Right cardiac atrium (tissue), 5 donors: ENCODE measurements around the gene MRPL9. TPM values are rescaled to one million over a fixed set of nuclear protein-coding genes. Genes with fewer than 3 reads are reported as not detected.
A peak's percentile ranks its signal among the peaks of the same experiment; 100 is the strongest.

ENCODE experiments used
- ATAC-seq, 2 donors: fragments of 200-7000 bp; cut with Tn5 transposase; one replicate each; pipeline versions ENCODE4 v1.8.0 to v1.9.1; 2020; ENCODE audit warnings: moderate library complexity in 2 of 2, mild to moderate bottlenecking in 1 of 2
- DNase-seq, 3 donors: peaks; one replicate each; pipeline ENCODE4 v3.0.0-alpha.2; 2020
- H3K27ac ChIP-seq: one replicate; pipeline ENCODE4 v1.5.1; 2013; ENCODE audit warnings: mild to moderate bottlenecking, low read length, control low read depth, moderate library complexity
- H3K27me3 ChIP-seq: one replicate; pipeline ENCODE4 v1.6.1; 2013; ENCODE audit not compliant: control insufficient read depth, insufficient read depth
- H3K4me1 ChIP-seq: one replicate; pipeline ENCODE4 v1.6.1; 2013; ENCODE audit warnings: low read length; ENCODE audit not compliant: control insufficient read depth, insufficient read depth
- H3K4me3 ChIP-seq: one replicate; pipeline ENCODE4 v1.5.1; 2013; ENCODE audit warnings: low read length, control low read depth
- H3K9me3 ChIP-seq: one replicate; pipeline ENCODE4 v1.6.1; 2013; ENCODE audit warnings: low read length; ENCODE audit not compliant: control insufficient read depth
- WGBS: extraction: QIAGEN DNeasy Blood & Tissue Kit; methylation state at CpG from one replicate; pipeline ENCODE4 v1.1.7; 2013; 5-methylcytosine and 5-hydroxymethylcytosine counted together
- intact Hi-C, 4 donors: fragments of 100-400 bp; cut with DNase I; formaldehyde crosslinking; loops; one replicate each; pipeline versions ENCODE4 v1.11.0 to v1.14.0; 2022 to 2023
- polyA plus RNA-seq: library from polyadenylated mRNA; stranded (reverse); fragments of 200-250 nt; gene quantifications from one replicate; pipeline ENCODE4 v1.2.3, GENCODE V29; 2013
- total RNA-seq, 4 donors: library from RNA; stranded (reverse); fragmentation: NEBNext Ultra II Directional; extraction: Animal tissue kit (Norgen Biotek cat#: 25700); gene quantifications; one replicate each; pipeline ENCODE4 v1.2.1, GENCODE V29; 2021
- donor health status: healthy with polysubstance abuse.
- donor health status: DM: no; HTN: yes; CAD: no.
- donor health status: DM: no; HTN: no; CAD: no.
- donor health status: DM: no; HTN: yes; CAD: no; lungs with severe emphysema.
- donor health status: DM: yes; HTN: yes; CAD: no.

Gene MRPL9
- total and polyA plus RNA-seq, 5 donors = 36.7 to 51.8 (median 40.0) TPM

- H3K4me3 ChIP-seq = no peak overlapping the region
- intact Hi-C loops = loop anchor here in 3 of 4 donors (5.0 to 10.0 kb wide), 4 partner anchors 135 to 285 kb away; no protein-coding TSS in a partner anchor
- H3K27me3 ChIP-seq = no peaks in the 10 kb centered on the region
- H3K27ac ChIP-seq = no peak overlapping the region
- ATAC-seq (no peak), DNase-seq (no peak)
- 81% methylated on average over 4 of the region's 4 CpGs for WGBS
- H3K4me1 ChIP-seq = no peaks in the 10 kb centered on the region
- no peaks in the 10 kb centered on the region for H3K9me3 ChIP-seq
Observed at GRCh38 chr1:151729966-151730291, 33.4 kb downstream of the MRPL9 start.

- Histone ChIP-seq H3K9me3 (no peaks in the 10 kb centered on the region), H3K27ac (no peak overlapping the region)
- intact Hi-C loops = no loop called here
Observed at GRCh38 chr1:151729157-151729965, 33.9 kb downstream of the MRPL9 start.

DNA sequence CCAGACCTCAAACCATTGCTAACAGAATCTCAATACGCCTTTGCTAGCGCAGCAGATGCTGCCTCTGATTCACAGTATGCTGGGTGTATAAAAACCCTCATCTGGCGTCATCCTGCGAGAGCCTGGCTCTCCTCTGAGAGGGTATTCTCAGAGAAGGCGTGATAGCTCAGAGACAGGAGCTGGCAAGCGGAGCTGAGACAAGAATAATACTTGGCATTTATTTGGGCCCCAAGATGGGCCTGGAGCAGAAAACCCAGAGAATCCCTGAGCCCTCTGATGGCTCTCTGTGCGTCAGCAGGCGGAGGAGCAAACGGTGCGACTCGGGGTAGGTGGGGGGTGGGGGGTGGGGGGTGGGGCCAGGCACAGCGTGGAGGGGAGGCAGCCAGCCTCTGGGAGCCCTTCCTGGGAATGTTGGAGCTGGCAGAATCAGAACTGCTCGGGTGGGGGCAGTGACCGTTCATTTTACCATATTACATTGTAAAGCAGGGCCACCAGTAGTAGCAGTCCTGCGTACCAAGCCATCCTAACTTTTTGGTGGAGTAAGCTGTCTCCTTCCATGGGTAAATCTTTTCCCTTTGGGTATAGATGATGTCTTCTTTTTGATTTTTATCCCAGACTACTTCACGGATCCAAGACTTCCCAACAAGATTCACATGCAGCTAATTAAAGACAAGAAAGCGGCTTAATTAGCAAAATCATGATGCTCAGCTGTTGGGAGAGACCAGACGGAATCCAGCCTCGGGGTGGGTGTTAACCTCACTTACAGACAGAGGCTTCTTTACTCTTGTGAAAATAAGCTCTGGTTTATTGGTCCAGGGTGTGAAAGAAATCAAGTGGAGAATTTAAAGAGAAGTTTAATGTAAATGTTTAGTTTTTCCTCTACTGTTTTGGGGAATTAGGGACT lies 34.9 kb downstream of the MRPL9 start:
- H3K9me3 ChIP-seq = no peaks in the 10 kb centered on the region
- peak overlapping the region; percentile 12 for H3K4me3 ChIP-seq
- H3K27ac ChIP-seq = peak overlapping the region; percentile 60
- DNase-seq = peak in 2 of 3 donors; percentile 47 to 62
- no peaks in the 10 kb centered on the region for H3K27me3 ChIP-seq
- intact Hi-C loops = no loop called here
- no peaks in the 10 kb centered on the region for H3K4me1 ChIP-seq
- 20% methylated on average over 19 of the region's 19 CpGs for WGBS
- peak; percentile 87 to 90 for ATAC-seq

More at GRCh38 chr1:151729157-151729965, 33.9 kb downstream of the MRPL9 start:
- no peak overlapping the region for H3K4me3 ChIP-seq
- no peaks in the 10 kb centered on the region for H3K27me3 ChIP-seq
- ATAC-seq (no peak), DNase-seq (no peak)
- WGBS = 66% methylated on average over 10 of the region's 10 CpGs
- no peaks in the 10 kb centered on the region for H3K4me1 ChIP-seq

DNA sequence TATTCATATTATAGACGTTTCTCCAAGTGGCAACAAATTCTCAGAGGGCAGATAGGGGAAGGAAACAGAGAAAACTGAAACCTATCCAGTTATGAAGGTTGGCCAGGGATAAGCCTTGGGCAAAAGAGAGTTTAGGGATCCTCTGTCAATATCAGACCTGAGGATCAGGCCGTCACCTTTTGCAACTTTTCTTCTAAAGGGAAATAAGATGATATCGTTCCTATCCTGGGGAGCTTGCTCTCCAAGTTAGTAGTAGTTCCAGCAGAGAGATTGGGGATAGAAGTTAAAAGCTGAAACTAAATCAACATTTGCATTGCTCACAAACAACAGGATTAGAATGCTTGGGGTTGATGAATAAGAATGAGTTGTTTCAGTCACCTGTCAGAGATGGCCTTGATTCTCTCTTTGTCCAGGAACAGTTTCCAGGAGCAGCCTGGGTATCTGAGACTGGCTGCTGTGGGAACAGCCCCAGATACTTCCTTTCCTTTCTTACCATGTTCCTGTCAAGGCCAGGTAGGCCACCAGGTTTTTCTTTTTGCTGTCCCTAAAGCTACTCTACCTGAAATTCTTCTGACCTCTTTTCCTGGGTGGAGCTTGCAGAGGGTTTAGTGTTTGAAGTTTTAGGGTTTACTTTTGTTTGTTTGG lies 39.4 kb downstream of the MRPL9 start:
- intact Hi-C loops = no loop called here
- Histone ChIP-seq H3K4me1 (no peaks in the 10 kb centered on the region), H3K4me3 (no peak overlapping the region), H3K9me3 (no peaks in the 10 kb centered on the region), H3K27me3 (no peaks in the 10 kb centered on the region), H3K27ac (no peak overlapping the region)
- DNase-seq (no peak), ATAC-seq (no peak)
- 49% methylated on average over 3 of the region's 3 CpGs for WGBS

DNA sequence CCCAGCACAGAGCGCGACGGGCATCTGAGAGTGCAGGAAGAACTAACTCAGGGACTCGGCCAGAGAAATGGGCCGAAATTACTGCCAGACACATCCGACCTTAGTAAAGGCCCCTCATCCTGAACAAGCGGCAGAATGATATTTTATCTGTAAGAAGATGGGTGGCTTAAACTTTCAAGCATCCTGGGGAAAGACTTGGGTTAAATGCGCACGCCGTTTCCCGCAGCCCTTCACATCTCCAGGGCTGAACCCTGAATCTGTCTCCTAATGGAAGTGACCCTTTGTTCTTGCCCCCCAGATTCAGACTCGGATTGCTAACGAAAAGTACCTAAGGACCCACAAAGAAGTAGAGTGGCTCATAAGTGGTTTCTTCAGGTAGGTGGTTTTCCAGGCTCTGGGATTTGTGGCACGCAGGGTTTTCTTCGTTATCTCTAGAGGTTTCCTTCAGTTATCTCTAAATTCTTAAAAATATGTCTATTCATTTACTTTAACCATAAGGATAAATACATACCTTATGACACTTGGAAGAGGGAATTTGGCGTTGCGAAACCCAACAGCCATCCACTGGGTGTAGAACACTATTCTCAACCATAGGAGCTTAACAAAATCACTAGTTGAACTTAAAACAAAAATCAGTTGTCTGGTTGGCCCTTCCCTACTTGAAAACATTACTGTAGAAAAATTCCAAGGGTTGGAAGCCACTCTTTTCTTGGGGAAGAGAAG lies 41.3 kb downstream of the MRPL9 start:
- H3K9me3 ChIP-seq = no peaks in the 10 kb centered on the region
- intact Hi-C loops = no loop called here
- H3K27me3 ChIP-seq = no peaks in the 10 kb centered on the region

DNA sequence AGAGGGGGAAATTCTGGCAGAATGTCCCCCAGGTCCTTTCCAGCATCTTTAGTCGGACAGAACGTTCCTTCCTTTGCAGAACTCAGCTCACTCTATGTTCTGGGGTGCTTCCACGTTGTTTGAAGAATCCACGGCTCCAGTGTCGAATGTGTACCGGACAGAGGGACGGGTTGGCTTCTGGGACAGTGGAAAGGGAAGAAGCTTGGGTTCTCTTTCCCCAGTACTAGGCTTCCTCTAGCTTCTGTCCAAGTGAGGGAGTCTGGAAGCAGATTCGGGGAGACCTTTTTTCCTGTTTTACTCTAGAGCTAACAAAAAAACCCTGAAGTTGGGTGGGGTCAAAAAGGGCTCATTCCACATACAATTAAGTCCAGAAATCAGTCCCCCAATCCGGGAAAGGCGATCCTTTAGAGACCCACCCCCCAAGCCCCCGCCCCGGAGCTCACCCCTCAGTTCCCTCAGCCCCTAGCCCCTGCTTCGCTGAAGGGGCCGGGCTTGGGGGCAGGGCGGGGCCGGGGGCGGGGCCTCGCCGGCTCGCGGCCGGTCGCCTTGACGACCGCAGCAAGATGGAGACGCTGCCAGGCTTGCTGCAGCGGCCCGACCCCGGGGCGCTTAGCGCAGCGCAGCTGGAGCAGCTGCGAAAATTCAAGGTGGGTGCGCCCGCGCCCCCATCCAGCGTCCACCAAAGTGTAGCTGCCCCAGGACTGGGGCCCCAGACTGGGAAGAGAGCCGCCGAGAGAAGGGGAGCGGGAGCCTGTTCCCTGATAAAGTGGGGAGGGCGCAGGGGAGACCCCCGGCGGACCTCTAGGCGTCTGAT lies 42.1 kb downstream of the MRPL9 start, which contains the start of gene RIIAD1:
Gene RIIAD1, plus strand, starts transcription at position 549 of the 814 bp plus-strand sequence. Its CDS starts 15 bp downstream, at position 564.
- DNase-seq = peak; percentile 55 to 78 (median 76)
- no peaks in the 10 kb centered on the region for H3K4me1 ChIP-seq
- peak within 1 kb of the TSS; percentile 79 for H3K27ac ChIP-seq
- intact Hi-C loops = no loop called here
- ATAC-seq = peak; percentile 87 to 92
- 2% methylated on average over 44 of the region's 44 CpGs for WGBS
- no peaks in the 10 kb centered on the region for H3K9me3 ChIP-seq
- no peaks in the 10 kb centered on the region for H3K27me3 ChIP-seq
- peak within 1 kb of the TSS; percentile 79 for H3K4me3 ChIP-seq

More for the DNA sequence above, 41.3 kb downstream of the MRPL9 start:
- Histone ChIP-seq H3K4me1 (no peaks in the 10 kb centered on the region), H3K4me3 (peak overlapping the region; percentile 79), H3K27ac (no peak overlapping the region)
- 27% methylated on average over 17 of the region's 17 CpGs for WGBS
- no peak for DNase-seq
- ATAC-seq = no peak

DNA sequence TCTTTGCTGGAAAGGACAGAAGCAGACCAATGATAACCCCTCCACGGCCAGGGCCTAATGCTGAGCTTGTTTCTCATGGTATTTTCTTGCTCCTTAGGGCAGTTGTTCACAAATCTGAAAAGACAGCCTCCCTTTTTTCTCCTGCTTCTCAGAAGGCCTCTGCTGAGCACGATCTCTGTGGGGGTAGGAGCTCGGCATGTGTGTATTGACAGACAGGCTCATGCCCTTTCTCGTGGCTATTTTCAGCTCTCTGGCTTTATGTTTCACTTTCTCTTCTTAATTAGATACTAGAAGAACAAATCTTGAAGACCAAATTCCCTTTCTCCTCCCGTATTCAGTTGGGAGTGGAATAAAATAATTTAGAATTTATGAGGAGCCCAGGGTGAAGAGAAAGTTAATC lies 42.7 kb downstream of the MRPL9 start:
- ATAC-seq = peak; percentile 55 to 58
- no peaks in the 10 kb centered on the region for H3K27me3 ChIP-seq
- no peak for DNase-seq
- intact Hi-C loops = no loop called here
- H3K4me3 ChIP-seq = peak overlapping the region; percentile 79
- 4% methylated on average over 5 of the region's 5 CpGs for WGBS
- H3K9me3 ChIP-seq = no peaks in the 10 kb centered on the region
- peak overlapping the region; percentile 79 for H3K27ac ChIP-seq
- H3K4me1 ChIP-seq = no peaks in the 10 kb centered on the region

GRCh38 chr1:151720125-151720524 lies 43.2 kb downstream of the MRPL9 start:
- WGBS = 27% methylated on average over 1 of the region's 1 CpG
- intact Hi-C loops = no loop called here

GRCh38 chr1:151718666-151719065 lies 44.6 kb downstream of the MRPL9 start:
- 86% methylated on average over 4 of the region's 4 CpGs for WGBS
- DNase-seq (no peak), ATAC-seq (no peak)
- Histone ChIP-seq H3K27ac (no peak overlapping the region), H3K9me3 (no peaks in the 10 kb centered on the region), H3K4me1 (no peaks in the 10 kb centered on the region), H3K4me3 (no peak overlapping the region), H3K27me3 (no peaks in the 10 kb centered on the region)
- intact Hi-C loops = no loop called here

More at GRCh38 chr1:151720125-151720524, 43.2 kb downstream of the MRPL9 start:
- no peak for DNase-seq
- no peaks in the 10 kb centered on the region for H3K9me3 ChIP-seq
- H3K27ac ChIP-seq = peak overlapping the region; percentile 49
- no peak overlapping the region for H3K4me3 ChIP-seq
- H3K4me1 ChIP-seq = no peaks in the 10 kb centered on the region
- H3K27me3 ChIP-seq = no peaks in the 10 kb centered on the region
- ATAC-seq = no peak
